AG08396 (cell line): ENCODE results near the gene CYLD.

Experiments used
- DNase-seq: peaks from one replicate; pipeline ENCODE4 v3.0.0; 2012; ENCODE audit warnings: low spot score, mixed read lengths

Gene CYLD

DNA sequence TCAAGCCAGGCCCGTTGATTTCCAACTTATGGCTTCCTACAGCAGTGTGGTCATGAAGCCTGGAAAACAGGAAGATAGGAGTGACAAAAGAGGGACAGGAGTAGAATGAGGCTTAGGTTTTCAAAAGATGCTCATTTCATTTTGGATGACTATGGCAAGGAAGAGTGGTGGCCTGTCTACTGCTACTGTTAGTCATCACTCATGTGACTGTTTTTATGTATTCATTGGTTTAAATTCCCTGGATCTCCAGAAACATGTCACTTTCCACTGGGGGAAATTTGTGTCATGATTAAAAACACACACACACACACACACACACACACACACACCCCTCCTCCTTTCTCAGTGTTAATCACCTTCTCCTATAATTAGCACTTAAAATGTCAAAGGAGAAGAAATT, 1.1 kb upstream of the CYLD start:
- DNase-seq = no peak

DNA sequence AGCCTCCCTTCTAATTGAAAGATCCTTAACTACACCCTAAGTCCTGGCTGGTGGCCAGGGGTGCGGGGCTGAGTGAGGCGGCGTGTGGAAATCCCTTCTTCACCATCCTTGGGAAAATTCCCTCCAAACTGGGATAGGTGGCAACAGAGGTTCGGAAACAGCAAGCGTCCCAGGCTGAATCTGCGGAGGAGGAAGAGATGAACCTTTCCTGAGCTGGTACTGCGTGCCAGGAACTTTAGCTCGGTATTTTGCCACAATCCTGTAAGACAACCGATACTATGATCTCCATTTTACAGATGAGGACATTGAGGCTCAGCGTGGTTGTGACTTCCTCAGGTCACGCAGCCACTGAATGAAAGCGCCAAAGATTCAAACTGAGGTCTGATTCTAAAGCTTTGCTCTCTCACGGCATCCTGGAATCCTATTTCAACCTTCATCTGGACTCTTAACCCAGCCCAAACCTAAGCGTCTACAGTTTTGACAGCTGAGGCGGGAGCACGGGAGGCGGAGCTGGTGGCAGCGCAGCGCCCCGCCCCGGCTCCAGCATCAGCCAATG, 583 bp upstream of the CYLD start:
- no peak for DNase-seq

DNA sequence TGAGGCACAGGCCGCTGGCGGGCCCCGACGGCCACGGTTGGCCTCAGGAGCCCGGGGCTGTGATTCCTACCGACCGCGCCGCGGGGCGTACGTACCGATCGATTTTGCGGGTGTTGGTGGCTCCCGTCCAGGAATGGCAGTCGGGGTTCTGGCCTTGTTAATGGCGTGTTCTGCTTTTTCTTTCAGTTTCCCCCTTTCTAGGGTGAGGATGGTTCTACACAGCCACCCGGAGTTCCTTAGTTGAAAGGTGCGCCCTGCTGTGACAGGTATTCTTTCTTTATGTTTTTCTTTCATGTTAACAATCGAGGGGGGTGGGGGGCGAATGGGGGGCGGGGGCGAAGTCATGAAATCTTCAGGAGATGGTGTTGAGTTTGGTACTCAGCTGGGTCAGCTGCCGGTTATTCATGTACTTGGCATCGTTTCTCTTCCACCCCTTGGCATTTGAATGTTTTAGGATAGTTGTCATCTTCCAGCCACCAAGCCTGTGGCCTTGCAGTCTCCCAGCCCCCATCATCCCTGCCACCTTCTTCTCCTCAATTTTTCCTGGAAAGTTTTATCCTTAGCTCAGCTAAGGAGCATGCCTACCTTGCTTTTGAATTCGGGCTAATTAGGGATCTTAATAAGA, 802 bp downstream of the CYLD start:
- peak; percentile 73 for DNase-seq

DNA sequence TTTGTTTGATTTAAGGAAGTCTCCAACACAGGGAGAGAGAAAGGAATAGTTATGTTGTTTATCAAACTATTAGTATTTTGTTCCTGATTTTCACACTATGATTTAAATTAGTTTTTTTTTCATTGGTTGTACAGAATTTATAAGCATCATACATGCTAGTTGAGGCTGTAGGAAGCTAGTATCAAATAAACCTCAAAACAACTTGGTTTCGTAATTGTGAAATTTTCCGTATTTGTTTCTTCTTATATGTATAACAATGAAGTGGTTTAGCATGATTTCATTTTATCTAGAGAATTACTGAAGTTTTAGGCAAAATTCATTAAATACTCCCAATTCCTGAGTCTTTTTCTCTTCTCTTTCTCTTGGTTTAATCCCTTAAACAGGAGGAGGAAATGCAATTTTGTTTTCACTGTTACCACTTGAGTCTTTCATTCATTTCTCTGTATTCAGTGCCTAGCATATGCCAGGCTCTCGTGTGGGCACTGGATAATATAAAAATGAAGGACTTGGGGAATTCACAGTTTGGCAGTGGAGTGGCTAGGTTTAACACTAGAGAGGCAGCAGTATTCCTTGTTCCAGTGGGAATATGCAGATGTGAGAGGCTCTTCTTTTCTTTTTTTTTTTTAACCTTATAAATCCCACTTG, 1.8 kb downstream of the CYLD start:
- DNase-seq = no peak

- DNase-seq = peak; percentile 37
Observed at GRCh38 chr16:50744881-50745280, 3.0 kb downstream of the CYLD start.

DNA sequence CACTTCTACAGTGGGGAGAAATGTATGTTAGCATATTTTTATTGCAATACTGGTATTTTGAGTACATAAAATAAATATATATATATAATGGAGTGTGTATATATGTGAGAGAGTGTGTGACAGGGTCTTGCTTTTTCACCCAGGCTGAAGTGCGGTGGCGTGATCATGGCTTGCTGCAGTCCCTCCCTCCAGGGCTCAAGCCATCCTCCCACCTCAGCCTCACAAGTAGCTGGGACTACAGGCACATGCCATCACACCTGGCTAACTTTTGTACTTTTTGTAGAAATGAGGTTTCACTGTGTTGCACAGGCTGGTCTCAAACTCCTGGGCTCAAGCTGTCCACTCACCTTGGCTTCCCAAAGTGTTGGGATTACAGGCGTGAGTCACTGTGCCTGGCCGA, 4.1 kb downstream of the CYLD start:
- DNase-seq = no peak

DNA sequence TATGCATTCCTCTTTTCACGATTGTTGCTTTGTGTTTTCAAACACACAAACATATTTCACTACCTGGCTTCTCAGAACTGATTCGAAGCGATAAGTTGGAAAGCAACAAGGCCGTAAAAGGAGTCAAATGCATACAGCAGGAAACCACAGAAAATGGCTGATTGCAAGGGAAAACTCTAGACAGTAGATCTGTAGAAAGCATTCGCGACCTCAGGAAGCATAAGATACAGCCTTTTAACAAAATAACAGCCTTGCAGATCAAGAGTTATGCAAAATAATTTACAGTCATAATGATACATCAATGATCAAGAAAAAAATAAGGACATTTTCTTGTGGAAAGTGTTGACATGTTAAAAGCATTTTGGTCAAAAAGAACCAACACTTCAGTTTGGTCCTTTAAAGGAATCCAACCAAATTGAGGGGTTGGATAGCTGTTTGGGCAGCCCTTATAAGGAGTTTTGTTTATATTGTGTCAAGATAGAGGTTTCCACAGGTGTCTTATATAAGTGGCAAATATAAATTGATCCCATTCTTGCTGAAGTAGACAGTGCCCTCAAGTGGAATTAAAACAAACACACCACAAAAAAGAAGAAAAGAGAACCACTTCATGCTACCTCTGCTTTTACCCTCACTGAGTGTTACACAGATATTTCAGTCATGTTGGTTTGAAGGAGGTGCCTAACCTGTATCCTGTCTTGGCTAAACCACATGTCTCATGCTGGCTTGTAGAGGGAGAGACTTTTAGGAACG, 5.5 kb downstream of the CYLD start:
- DNase-seq = no peak

DNA sequence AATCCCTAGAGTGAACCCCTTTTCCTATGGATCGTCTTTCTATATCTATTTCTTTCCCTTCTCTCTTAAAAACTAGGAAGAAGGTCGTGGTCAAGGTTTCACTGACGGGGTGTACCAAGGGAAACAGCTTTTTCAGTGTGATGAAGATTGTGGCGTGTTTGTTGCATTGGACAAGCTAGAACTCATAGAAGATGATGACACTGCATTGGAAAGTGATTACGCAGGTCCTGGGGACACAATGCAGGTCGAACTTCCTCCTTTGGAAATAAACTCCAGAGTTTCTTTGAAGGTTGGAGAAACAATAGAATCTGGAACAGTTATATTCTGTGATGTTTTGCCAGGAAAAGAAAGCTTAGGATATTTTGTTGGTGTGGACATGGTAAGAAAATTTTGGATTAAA, 9.6 kb downstream of the CYLD start:
- DNase-seq = no peak

- DNase-seq = no peak
Observed at GRCh38 chr16:50752471-50753235, 10.8 kb downstream of the CYLD start.

- no peak for DNase-seq
Observed at GRCh38 chr16:50756473-50756872, 14.6 kb downstream of the CYLD start.

DNA sequence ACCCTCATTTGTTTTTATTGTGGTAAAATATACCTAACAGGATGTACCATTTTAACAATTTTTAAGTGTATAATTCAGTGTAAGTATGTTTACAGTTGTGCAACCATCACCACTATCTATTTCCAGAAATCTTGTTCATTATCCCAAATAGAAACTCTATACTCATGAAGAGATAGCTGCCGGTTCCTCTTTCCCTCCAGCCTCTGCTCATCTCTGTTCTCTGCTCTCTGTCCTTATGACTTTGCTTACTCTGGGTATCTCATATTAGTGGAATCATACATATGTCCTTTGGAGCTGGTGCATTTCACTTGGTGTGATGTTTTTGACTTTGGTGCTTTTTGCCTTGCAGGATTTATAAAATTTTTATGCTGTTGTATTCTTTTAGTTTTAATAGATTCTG, 19.4 kb downstream of the CYLD start:
- no peak for DNase-seq

DNA sequence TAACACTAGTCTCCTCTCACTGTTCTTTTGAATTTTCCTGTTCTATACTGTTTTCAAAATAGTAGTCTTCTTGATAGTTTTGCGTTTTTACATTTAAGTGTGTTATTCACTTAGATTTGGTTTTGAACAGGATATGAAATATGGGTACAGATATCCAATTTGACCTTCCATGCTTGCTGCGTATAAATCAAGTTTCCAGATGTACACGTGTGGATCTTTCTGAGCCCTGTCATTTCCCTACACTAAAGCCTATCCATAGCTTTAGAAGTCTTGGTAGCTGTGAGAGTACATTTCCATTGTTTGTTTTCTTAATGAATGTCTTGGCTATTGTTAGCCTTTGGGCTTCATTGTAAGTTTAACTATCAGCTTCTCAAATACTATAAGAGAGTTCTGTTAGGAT, 20.4 kb downstream of the CYLD start:
- DNase-seq = no peak

DNA sequence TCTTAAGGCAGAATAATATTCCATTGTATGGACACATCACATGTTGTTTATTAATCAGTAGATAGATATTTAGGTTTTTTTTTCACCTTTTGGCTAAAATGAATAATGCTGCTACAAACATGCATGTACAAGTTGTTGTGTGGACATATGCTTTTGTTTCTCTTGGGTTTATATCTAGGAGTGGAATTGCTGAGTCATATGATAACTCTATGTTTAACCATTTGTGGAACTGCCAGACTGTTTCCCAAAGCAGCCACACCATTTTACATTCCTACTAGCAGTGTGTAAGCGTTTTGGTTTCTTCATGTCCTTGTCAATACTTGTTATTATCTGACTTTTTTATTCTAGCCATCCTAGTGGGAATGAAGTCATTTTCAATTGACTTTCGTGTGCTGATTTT, 21.3 kb downstream of the CYLD start:
- no peak for DNase-seq

DNA sequence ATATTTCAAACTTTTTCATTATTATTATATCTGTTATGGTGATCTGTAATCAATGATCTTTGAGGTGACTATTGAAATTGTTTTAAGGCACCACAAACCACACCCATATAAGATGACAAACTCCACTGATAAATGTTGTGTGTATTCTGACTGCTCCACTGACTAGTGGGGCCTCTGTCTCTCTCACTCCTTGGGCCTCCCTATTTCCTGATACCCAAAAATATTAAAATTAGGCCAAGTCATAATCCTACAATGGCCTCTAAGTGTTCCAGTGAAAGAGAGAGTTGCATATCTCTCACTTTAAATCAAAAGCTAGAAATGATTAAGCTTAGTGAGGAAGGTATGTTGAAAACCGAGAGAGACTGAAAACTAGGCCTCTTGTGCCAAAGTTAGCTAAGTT, 23.4 kb downstream of the CYLD start:
- DNase-seq = no peak

DNA sequence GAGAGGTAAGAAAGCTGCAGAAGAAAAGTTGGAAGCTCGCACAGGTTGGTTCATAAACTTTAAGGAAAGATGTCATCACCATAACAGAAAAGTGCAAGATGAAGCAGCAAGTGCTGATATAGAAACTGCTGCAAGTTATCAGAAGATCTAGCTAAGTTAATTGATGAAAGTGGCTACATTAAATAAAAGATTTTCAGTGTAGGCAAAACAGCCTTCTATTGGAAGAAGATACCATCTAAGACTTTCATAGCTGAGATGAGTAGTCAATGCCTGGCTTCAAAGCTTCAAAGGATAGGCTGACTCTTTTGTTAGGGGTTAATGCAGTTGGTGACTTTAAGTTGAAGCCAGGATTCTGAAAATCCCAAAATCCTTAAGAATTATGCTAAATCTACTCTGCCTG, 24.0 kb downstream of the CYLD start:
- DNase-seq = no peak

- DNase-seq = no peak
Observed at GRCh38 chr16:50767197-50767596, 25.3 kb downstream of the CYLD start.

DNA sequence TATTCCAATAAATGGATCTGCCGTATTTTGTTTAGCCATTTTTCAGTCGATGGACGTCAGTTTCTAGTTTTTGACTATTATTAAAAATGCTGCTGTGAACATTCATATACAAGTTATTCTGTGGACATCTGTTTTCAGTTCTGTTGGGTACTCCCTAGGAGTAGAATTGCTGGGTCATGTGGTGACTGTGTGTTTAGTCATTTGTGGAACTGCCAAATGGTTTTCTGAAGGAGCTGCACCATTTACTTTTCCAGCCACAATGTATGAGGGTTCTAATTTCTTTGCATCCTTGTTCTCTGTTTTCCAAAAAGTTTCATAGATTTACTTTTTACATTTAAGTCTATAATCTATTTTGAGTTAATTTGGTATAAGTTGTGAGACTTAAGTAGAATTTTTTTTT, 29.5 kb downstream of the CYLD start:
- DNase-seq = peak; percentile 22

GRCh38 chr16:50774405-50774804, 32.5 kb downstream of the CYLD start:
- DNase-seq = no peak

GRCh38 chr16:50774960-50775359, 33.1 kb downstream of the CYLD start:
- DNase-seq = no peak

- no peak for DNase-seq
Observed at GRCh38 chr16:50776037-50776436, 34.2 kb downstream of the CYLD start.

- no peak for DNase-seq
Observed at GRCh38 chr16:50778284-50779163, 36.6 kb downstream of the CYLD start.
